AG04449 (cell line): Measurements from ENCODE around the gene LMOD3.

Source experiments
- CTCF ChIA-PET: fragments of 350-600 bp; formaldehyde crosslinking; extraction: SDS; loops from one replicate; lab custom pipeline; 2021; ENCODE audit warnings: antibody characterized with exemption; lab: Yijun Ruan, JAX
- POLR2A ChIA-PET: fragments of 400-600, 350-600 bp; formaldehyde crosslinking; extraction: SDS; loops from one replicate; lab custom pipeline; 2020; ENCODE audit warnings: antibody characterized with exemption, inconsistent platforms; lab: Yijun Ruan, JAX
- DNase-seq: peaks from one replicate; pipeline ENCODE4 v3.0.0-alpha.2; 2010; ENCODE audit warnings: low read depth, low spot score
- H3K4me3 ChIP-seq: 2 replicates; pipeline ENCODE4 v1.5.1; 2011; ENCODE audit warnings: low read depth, mild to moderate bottlenecking, control low read depth, low read length
- TF ChIP-seq, protein P1 (sequence below): IDR thresholded peaks from one replicate; pipeline ENCODE4 v1.5.1; 2011; ENCODE audit warnings: mild to moderate bottlenecking, moderate library complexity, low read length, control low read depth, inconsistent platforms; ENCODE audit not compliant: insufficient read depth; ENCODE audit errors: missing control alignments

Gene LMOD3

DNA sequence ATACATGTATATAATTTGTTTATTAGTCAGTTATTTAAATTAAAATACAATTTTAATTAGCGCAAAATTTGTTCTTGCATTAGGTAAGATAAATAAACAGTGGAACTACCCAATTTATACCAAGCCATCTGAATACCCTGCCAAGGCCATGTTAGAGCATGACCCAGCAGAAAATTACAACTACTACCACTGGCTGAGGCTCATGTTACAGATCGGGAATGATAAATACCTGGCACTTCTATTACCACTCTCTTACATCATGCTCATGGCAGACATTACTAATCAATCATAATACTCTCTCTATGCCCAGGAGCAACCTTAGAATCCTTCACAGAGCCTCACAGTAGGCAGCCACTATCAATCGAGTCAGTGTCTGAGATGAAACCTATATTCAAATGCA, 21.2 kb upstream of the LMOD3 start:
- no peak for DNase-seq
- TF ChIP-seq, protein P1, sequence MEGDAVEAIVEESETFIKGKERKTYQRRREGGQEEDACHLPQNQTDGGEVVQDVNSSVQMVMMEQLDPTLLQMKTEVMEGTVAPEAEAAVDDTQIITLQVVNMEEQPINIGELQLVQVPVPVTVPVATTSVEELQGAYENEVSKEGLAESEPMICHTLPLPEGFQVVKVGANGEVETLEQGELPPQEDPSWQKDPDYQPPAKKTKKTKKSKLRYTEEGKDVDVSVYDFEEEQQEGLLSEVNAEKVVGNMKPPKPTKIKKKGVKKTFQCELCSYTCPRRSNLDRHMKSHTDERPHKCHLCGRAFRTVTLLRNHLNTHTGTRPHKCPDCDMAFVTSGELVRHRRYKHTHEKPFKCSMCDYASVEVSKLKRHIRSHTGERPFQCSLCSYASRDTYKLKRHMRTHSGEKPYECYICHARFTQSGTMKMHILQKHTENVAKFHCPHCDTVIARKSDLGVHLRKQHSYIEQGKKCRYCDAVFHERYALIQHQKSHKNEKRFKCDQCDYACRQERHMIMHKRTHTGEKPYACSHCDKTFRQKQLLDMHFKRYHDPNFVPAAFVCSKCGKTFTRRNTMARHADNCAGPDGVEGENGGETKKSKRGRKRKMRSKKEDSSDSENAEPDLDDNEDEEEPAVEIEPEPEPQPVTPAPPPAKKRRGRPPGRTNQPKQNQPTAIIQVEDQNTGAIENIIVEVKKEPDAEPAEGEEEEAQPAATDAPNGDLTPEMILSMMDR, result no peak
- ChIA-PET CTCF (no interaction called here), POLR2A (no interaction called here)
- H3K4me3 ChIP-seq, result no peak overlapping the region

DNA sequence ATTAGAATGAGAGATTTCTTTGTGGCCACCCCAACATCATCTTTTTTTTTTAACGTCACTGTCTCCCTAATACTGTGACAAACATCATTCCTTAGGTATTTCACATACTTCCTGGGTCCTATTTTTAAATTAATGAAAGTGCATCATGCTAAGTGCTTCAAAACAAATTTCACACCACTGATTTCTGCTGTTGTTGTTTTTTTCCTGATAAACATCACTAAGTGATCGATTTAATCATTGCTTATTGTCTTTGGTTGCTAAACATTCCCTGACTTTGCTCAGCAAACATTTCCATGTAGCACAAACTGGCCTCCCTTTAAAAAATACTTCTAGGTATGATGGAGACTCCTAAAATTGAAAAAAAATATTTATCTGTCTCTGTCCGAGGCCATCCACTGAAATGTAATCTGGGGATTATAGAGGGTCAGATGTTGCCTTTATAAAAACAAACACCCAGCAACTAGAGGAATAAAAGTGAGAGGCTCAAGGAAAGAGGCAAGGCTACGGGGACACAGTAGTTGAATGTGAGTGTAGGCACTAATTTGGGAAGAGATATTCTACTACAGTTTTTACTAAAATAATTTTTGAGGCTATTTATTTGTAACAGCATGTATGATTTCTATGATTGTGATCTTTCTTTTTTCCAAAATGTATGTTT, 20.5 kb upstream of the LMOD3 start:
- DNase-seq, result no peak
- POLR2A ChIA-PET, result no interaction called here
- CTCF ChIA-PET, result interaction anchor here (1.1 kb wide), 1 partner anchor 23 kb away, joined by 3 read pairs; no protein-coding TSS in a partner anchor
- no peak overlapping the region for H3K4me3 ChIP-seq
- TF ChIP-seq, protein P1, result no peak

DNA sequence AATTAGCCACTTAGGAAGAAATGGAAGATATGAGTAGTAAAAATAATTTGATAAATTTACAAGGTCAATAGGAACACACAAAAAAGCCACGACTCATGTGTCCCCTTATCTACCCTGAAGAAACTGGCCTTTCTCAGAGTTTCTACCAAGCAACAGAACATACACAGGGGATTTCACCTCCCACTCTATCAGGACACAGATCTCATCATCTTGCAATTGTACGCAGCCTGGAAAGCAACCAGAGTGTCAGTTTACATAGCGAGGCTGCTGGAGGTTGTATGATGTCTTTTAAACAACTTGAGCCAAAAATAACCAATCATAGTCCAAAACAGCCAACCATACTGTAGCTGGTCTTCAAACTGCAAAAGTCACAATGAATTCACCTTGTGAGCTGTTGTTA, 19.7 kb upstream of the LMOD3 start:
- DNase-seq, result no peak
- TF ChIP-seq, protein P1, result no peak
- H3K4me3 ChIP-seq, result no peak overlapping the region
- POLR2A ChIA-PET, result no interaction called here
- CTCF ChIA-PET, result interaction anchor here (1.1 kb wide), 1 partner anchor 22 kb away, joined by 3 read pairs; no protein-coding TSS in a partner anchor

- ChIA-PET CTCF (interaction anchor here (1.1 to 2.0 kb wide), 3 partner anchors 17 to 194 kb away, joined by 3 to 10 read pairs (median 8); no protein-coding TSS in a partner anchor), POLR2A (no interaction called here)
- DNase-seq, result no peak
- TF ChIP-seq, protein P1, result no peak
- no peak overlapping the region for H3K4me3 ChIP-seq
Measured at GRCh38 chr3:69141313-69141712, 18.9 kb upstream of the LMOD3 start.

- no peak for DNase-seq
- TF ChIP-seq, protein P1, result no peak
- POLR2A ChIA-PET, result no interaction called here
- H3K4me3 ChIP-seq, result no peak overlapping the region
- CTCF ChIA-PET, result interaction anchor here (1.2 to 2.3 kb wide), 3 partner anchors 17 to 24 kb away, joined by 5 to 8 read pairs (median 6); no protein-coding TSS in a partner anchor
Measured at GRCh38 chr3:69137412-69137811, 15.0 kb upstream of the LMOD3 start.

GRCh38 chr3:69137005-69137404, 14.6 kb upstream of the LMOD3 start:
- CTCF ChIA-PET, result interaction anchor here (1.2 to 2.3 kb wide), 3 partner anchors 17 to 25 kb away, joined by 5 to 8 read pairs (median 6); no protein-coding TSS in a partner anchor
- POLR2A ChIA-PET, result no interaction called here
- no peak overlapping the region for H3K4me3 ChIP-seq
- DNase-seq, result no peak
- TF ChIP-seq, protein P1, result no peak
